ENCODE results near the gene GRIA4. TPM values are rescaled to one million over a fixed set of nuclear protein-coding genes. Genes with fewer than 3 reads are reported as not detected.

GRIA4 gene
- polyA plus RNA-seq, 3 donors = not detected

- peaks cover 2 to 7% of the 10 kb centered on the region in 2 donors for H3K36me3 Mint-ChIP-seq
- Histone ChIP-seq H3K27ac (ENCODE audit: low read depth in 1 of 2, low read length in 2 of 2) (peak overlapping the region; percentile 77 to 80), H3K4me3 (replicated peaks in 1 of 3; ENCODE audit: low read depth in 2 of 3, low read length in 3 of 3) (peak overlapping the region; percentile 52 to 95 (median 83)), H3K4me2 (replicated peaks; ENCODE audit: extremely low read depth, low read length, poor library complexity, severe bottlenecking) (peak overlapping the region; percentile 92), H2AFZ (ENCODE audit: insufficient read depth, low read depth, low read length, poor library complexity, severe bottlenecking) (peak overlapping the region; percentile 94), H3K4me1 (ENCODE audit: control insufficient read depth in 1 of 2, insufficient read depth in 2 of 2, low read length in 2 of 2) (peaks cover 14 to 21% of the 10 kb centered on the region in 2 donors), H3K9ac (ENCODE audit: insufficient read depth, low read length, poor library complexity, severe bottlenecking) (peak overlapping the region; percentile 41), H4K20me1 (ENCODE audit: insufficient read depth, low read length) (no peaks in the 10 kb centered on the region), H3K27me3 (ENCODE audit: control insufficient read depth in 2 of 2, insufficient read depth in 2 of 2, low read length in 2 of 2) (no peaks in the 10 kb centered on the region), H3K36me3 (replicated peaks in 1 of 2; ENCODE audit: control insufficient read depth in 1 of 2, insufficient read depth in 2 of 2, low read length in 2 of 2) (no peaks in the 10 kb centered on the region), H3K79me2 (ENCODE audit: insufficient read depth, low read length) (peaks cover 39% of the 10 kb centered on the region), H3K9me3 (replicated peaks in 1 of 2; ENCODE audit: control insufficient read depth in 1 of 2, insufficient read depth in 1 of 2, low read length in 2 of 2) (no peaks in the 10 kb centered on the region)
- intact Hi-C loops (cut with micrococcal nuclease) = loop anchor here (5.0 kb wide), 1 partner anchor 54 kb away; the partner anchor contains the start of genes AASDHPPT (in 2 of the 2) and KBTBD3 (in 2 of the 2)
- H3K9me3 Mint-ChIP-seq = peaks cover 0 to 4% (median 2%) of the 10 kb centered on the region in 7 donors
- peak overlapping the region; percentile 93 to 96 for H3K4me3 Mint-ChIP-seq
- no peak for TF ChIP-seq CTCF (IDR thresholded peaks at IDR 0.05)
- peaks cover 0 to 6% (median 2%) of the 10 kb centered on the region in 3 donors for H3K27me3 Mint-ChIP-seq (ENCODE audit: low read depth in 3 of 3)
- DNase-seq = peak in 1 of 3 donors; percentile 4
- peak overlapping the region; percentile 87 to 95 (median 93) for H3K27ac Mint-ChIP-seq
- H3K4me1 Mint-ChIP-seq = peaks cover 31% of the 10 kb centered on the region
- WGBS (ENCODE audit: insufficient coverage) = 85% methylated on average over 7 of the region's 7 CpGs
These were observed 413.0 kb downstream of the GRIA4 start for GRCh38 chr11:106022795-106023275.

GRCh38 chr11:106030609-106031008 lies 420.7 kb downstream of the GRIA4 start:
- Histone ChIP-seq H3K9ac (ENCODE audit: insufficient read depth, low read length, poor library complexity, severe bottlenecking) (no peak overlapping the region), H3K79me2 (ENCODE audit: insufficient read depth, low read length) (no peaks in the 10 kb centered on the region), H4K20me1 (ENCODE audit: insufficient read depth, low read length) (no peaks in the 10 kb centered on the region), H3K4me1 (ENCODE audit: control insufficient read depth in 1 of 2, insufficient read depth in 2 of 2, low read length in 2 of 2) (no peaks in the 10 kb centered on the region), H3K27me3 (ENCODE audit: control insufficient read depth in 2 of 2, insufficient read depth in 2 of 2, low read length in 2 of 2) (peaks cover 0 to 2% of the 10 kb centered on the region in 2 donors), H3K27ac (ENCODE audit: low read depth in 1 of 2, low read length in 2 of 2) (no peak overlapping the region), H2AFZ (ENCODE audit: insufficient read depth, low read depth, low read length, poor library complexity, severe bottlenecking) (no peak overlapping the region), H3K36me3 (replicated peaks in 1 of 2; ENCODE audit: control insufficient read depth in 1 of 2, insufficient read depth in 2 of 2, low read length in 2 of 2) (no peaks in the 10 kb centered on the region), H3K4me2 (replicated peaks; ENCODE audit: extremely low read depth, low read length, poor library complexity, severe bottlenecking) (no peak overlapping the region), H3K4me3 (replicated peaks in 1 of 3; ENCODE audit: low read depth in 2 of 3, low read length in 3 of 3) (no peak overlapping the region), H3K9me3 (replicated peaks in 1 of 2; ENCODE audit: control insufficient read depth in 1 of 2, insufficient read depth in 1 of 2, low read length in 2 of 2) (no peaks in the 10 kb centered on the region)
- no peak overlapping the region for H3K27ac Mint-ChIP-seq
- no peak overlapping the region for H3K4me3 Mint-ChIP-seq
- peaks cover 0 to 6% (median 3%) of the 10 kb centered on the region in 3 donors for H3K27me3 Mint-ChIP-seq (ENCODE audit: low read depth in 3 of 3)
- no CpG with 5 or more reads among the region's 4 CpGs for WGBS (ENCODE audit: insufficient coverage)
- intact Hi-C loops (cut with micrococcal nuclease) = no loop called here
- TF ChIP-seq CTCF (IDR thresholded peaks at IDR 0.05) = no peak
- no peak for DNase-seq
- H3K9me3 Mint-ChIP-seq = peaks cover 0 to 6% (median 3%) of the 10 kb centered on the region in 7 donors
- H3K36me3 Mint-ChIP-seq = no peaks in the 10 kb centered on the region
- no peaks in the 10 kb centered on the region for H3K4me1 Mint-ChIP-seq
